Breast epithelium (tissue), 3 donors: ENCODE measurements around the gene SLC15A1.

ENCODE experiments used
- CTCF ChIP-seq, 3 donors: fragments of 450-650 bp; IDR thresholded peaks; one replicate each; pipeline ENCODE4 v1.5.1; 2016 to 2017; ENCODE audit warnings: antibody characterized with exemption in 3 of 3, mild to moderate bottlenecking in 3 of 3, moderate library complexity in 3 of 3
- POLR2A ChIP-seq: fragments of 450-650 bp; IDR thresholded peaks from one replicate; pipeline ENCODE4 v1.6.1; 2016; ENCODE audit warnings: antibody characterized with exemption, mild to moderate bottlenecking, moderate library complexity
- POLR2AphosphoS5 ChIP-seq, 3 donors: sonication (generic); formaldehyde crosslinking; IDR thresholded peaks; one replicate each; pipeline ENCODE4 v1.6.1; 2017; ENCODE audit warnings: antibody characterized with exemption in 3 of 3

- TF ChIP-seq CTCF (IDR thresholded peaks at IDR 0.05) (no peak), POLR2A (no peak), POLR2AphosphoS5 (IDR thresholded peaks at IDR 0.05) (no peak)
These were observed 99.6 kb downstream of the SLC15A1 start for GRCh38 chr13:98652721-98653462.
